CD4-positive, alpha-beta memory T cell (primary cell): Measurements from ENCODE around the gene ACSL6. TPM values are rescaled to one million over a fixed set of nuclear protein-coding genes. Genes with fewer than 3 reads are reported as not detected.

Experiments
- CTCF ChIA-PET: fragments of 350-600 bp; sonication (Branson Sonifier 250); formaldehyde crosslinking; loops from one replicate; lab custom pipeline; 2021; ENCODE audit warnings: inconsistent platforms; ENCODE audit not compliant: partially characterized antibody; lab: Charles Lee
- POLR2A ChIA-PET: fragments of 350-600 bp; sonication (Branson Sonifier 250); formaldehyde crosslinking; loops from one replicate; lab custom pipeline; 2021; ENCODE audit not compliant: partially characterized antibody; lab: Charles Lee
- DNase-seq, 5 donors: peaks; one replicate each; pipeline versions ENCODE4 v3.0.0 to v3.0.0-alpha.2; 2020 to 2022; ENCODE audit warnings: mixed read lengths in 1 of 5
- H3K27ac ChIP-seq: one replicate; pipeline ENCODE4 v1.7.0; 2013; ENCODE audit warnings: low read depth, low read length
- H3K27me3 ChIP-seq: 2 replicates; pipeline ENCODE4 v1.7.0; 2013; ENCODE audit warnings: mild to moderate bottlenecking, low read length, moderate library complexity; ENCODE audit not compliant: insufficient read depth
- H3K36me3 ChIP-seq: 2 replicates; pipeline ENCODE4 v1.7.0; 2013; ENCODE audit warnings: mild to moderate bottlenecking, low read length, moderate library complexity; ENCODE audit not compliant: insufficient read depth
- H3K4me1 ChIP-seq: 2 replicates; pipeline ENCODE4 v1.7.0; 2013; ENCODE audit warnings: mild to moderate bottlenecking, low read length, moderate library complexity; ENCODE audit not compliant: insufficient read depth
- H3K4me3 ChIP-seq, 2 donors: one replicate each; pipeline ENCODE4 v1.7.0; 2013; ENCODE audit warnings: low read length in 2 of 2, mild to moderate bottlenecking in 1 of 2
- H3K9me3 ChIP-seq, 2 donors: one replicate each; pipeline ENCODE4 v1.7.0; 2013; ENCODE audit warnings: low read length in 2 of 2, control low read depth in 1 of 2; ENCODE audit not compliant: control insufficient read depth in 1 of 2
- H3K27ac Mint-ChIP-seq, 7 donors: one replicate each; pipeline ENCODE4 v1.8.0; 2020 to 2021; ENCODE audit warnings: mixed read lengths in 7 of 7, mild to moderate bottlenecking in 6 of 7, inconsistent platforms in 3 of 7, moderate library complexity in 3 of 7
- H3K27me3 Mint-ChIP-seq, 2 donors: one replicate each; pipeline ENCODE4 v1.8.0; 2020 to 2021; ENCODE audit warnings: mixed read lengths in 2 of 2
- H3K36me3 Mint-ChIP-seq, 2 donors: one replicate each; pipeline ENCODE4 v1.8.0; 2020 to 2021; ENCODE audit warnings: mixed read lengths in 2 of 2, inconsistent platforms in 1 of 2, mild to moderate bottlenecking in 1 of 2
- H3K4me1 Mint-ChIP-seq, 4 donors: one replicate each; pipeline ENCODE4 v1.8.0; 2020 to 2021; ENCODE audit warnings: mixed read lengths in 4 of 4, mild to moderate bottlenecking in 1 of 4
- H3K4me3 Mint-ChIP-seq, 8 donors: one replicate each; pipeline ENCODE4 v1.8.0; 2020 to 2021; ENCODE audit warnings: mixed read lengths in 8 of 8, mild to moderate bottlenecking in 7 of 8, moderate library complexity in 6 of 8, inconsistent platforms in 3 of 8
- H3K9me3 Mint-ChIP-seq, 8 donors: one replicate each; pipeline ENCODE4 v1.8.0; 2020 to 2021; ENCODE audit warnings: mixed read lengths in 8 of 8, mild to moderate bottlenecking in 5 of 8, inconsistent platforms in 3 of 8, moderate library complexity in 1 of 8
- intact Hi-C: fragments of 100-400 bp; cut with micrococcal nuclease; formaldehyde crosslinking; loops from one replicate; pipeline ENCODE4 v1.15.1; 2023
- polyA plus RNA-seq, 2 donors: library from polyadenylated mRNA; unstranded; fragments of 300-500 nt; fragmentation: Illumina TruSeq; gene quantifications; one replicate each; pipeline ENCODE4 v1.2.3, GENCODE V29; 2021
- total RNA-seq, 2 experiments: library from RNA; stranded (reverse); gene quantifications; one replicate each; pipeline ENCODE4 v1.2.3, GENCODE V29; 2021

The ACSL6 gene
- total and polyA plus RNA-seq, 4 experiments from 2014 or later: 11.1 to 51.7 (median 34.4) TPM

DNA sequence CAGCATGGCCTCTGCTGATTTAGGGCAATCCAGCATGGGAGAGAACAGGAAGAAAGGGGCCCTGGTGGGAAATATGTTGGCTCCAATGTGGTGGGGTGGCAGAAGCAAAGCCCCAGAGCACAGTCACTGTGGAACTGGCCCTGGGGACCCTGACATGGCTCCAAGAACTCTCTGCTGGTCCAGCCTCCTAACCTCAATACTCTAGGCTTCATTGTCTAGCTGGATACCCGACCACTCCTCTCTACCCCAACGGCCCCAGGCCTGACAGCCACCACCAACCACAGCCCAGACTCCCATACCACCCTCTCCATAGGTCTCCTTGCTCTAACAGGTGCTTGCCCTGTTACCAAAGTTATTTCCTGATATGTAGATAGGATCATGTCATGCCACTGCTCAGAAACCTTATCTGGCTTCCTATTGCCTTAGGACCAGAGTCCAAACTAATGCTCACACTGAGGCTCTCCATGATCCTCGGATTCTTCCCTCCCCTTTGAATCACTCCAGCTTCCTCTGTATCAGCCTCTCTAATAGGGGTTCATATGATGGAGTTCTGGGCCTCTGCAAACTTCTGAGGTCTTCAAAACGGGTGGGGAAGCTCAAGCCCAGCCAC, 12.9 kb downstream of the ACSL6 start:
- Histone ChIP-seq H3K27ac (no peak overlapping the region), H3K4me1 (peaks cover 76% of the 10 kb centered on the region), H3K36me3 (no peaks in the 10 kb centered on the region), H3K27me3 (no peaks in the 10 kb centered on the region), H3K4me3 (no peak overlapping the region), H3K9me3 (no peaks in the 10 kb centered on the region)
- peaks cover 48 to 76% (median 66%) of the 10 kb centered on the region in 4 donors for H3K4me1 Mint-ChIP-seq
- no peaks in the 10 kb centered on the region for H3K36me3 Mint-ChIP-seq
- ChIA-PET CTCF (interaction anchor here (1.0 to 4.6 kb wide), 4 partner anchors 8 to 409 kb away, joined by 3 to 45 read pairs (median 6); no protein-coding TSS in a partner anchor), POLR2A (interaction anchor here (1.0 to 3.1 kb wide), 3 partner anchors 9 to 118 kb away, joined by 3 to 16 read pairs (median 5); partner anchors contain the start of gene ACSL6)
- no peak for DNase-seq
- peak overlapping the region in 2 of 7 donors; percentile 73 to 75 for H3K27ac Mint-ChIP-seq
- H3K9me3 Mint-ChIP-seq: no peaks in the 10 kb centered on the region
- H3K27me3 Mint-ChIP-seq: no peaks in the 10 kb centered on the region
- intact Hi-C loops: no loop called here
- peak overlapping the region in 2 of 8 donors; percentile 30 to 59 for H3K4me3 Mint-ChIP-seq

DNA sequence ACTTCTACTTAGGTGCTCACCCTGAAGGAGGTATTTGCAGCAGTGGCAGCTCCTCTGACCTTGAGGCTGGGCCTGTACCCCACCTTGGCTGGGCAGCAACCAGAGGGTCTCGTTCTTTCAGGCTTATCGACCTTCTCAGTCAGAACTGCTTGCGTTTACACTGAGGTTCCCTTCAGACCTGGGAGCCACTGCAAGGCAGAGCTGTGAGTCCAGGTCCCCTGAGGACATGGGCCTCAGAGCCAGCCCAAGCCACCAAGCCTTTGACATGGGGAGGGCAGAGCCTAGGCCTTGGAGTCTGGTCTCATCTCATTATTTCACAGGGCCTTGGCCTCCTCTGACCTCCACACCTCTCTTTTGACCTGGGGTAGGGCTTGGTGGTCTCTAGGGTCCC, 13.7 kb downstream of the ACSL6 start:
- intact Hi-C loops: no loop called here
- Mint-ChIP-seq H3K27me3 (no peaks in the 10 kb centered on the region), H3K36me3 (no peaks in the 10 kb centered on the region), H3K9me3 (peaks cover 0 to 2% (median 0%) of the 10 kb centered on the region in 8 donors), H3K4me3 (no peak overlapping the region), H3K4me1 (peaks cover 47 to 72% (median 63%) of the 10 kb centered on the region in 4 donors), H3K27ac (peak overlapping the region in 1 of 7 donors; percentile 44)
- no peaks in the 10 kb centered on the region for H3K36me3 ChIP-seq
- H3K27me3 ChIP-seq: no peaks in the 10 kb centered on the region
- DNase-seq: no peak
- H3K27ac ChIP-seq: no peak overlapping the region
- H3K4me1 ChIP-seq: peaks cover 68% of the 10 kb centered on the region
- ChIA-PET POLR2A (no interaction called here), CTCF (interaction anchor here (4.6 kb wide), 1 partner anchor 9 kb away, joined by 45 read pairs; no protein-coding TSS in a partner anchor)
- no peak overlapping the region for H3K4me3 ChIP-seq
- H3K9me3 ChIP-seq: no peaks in the 10 kb centered on the region

DNA sequence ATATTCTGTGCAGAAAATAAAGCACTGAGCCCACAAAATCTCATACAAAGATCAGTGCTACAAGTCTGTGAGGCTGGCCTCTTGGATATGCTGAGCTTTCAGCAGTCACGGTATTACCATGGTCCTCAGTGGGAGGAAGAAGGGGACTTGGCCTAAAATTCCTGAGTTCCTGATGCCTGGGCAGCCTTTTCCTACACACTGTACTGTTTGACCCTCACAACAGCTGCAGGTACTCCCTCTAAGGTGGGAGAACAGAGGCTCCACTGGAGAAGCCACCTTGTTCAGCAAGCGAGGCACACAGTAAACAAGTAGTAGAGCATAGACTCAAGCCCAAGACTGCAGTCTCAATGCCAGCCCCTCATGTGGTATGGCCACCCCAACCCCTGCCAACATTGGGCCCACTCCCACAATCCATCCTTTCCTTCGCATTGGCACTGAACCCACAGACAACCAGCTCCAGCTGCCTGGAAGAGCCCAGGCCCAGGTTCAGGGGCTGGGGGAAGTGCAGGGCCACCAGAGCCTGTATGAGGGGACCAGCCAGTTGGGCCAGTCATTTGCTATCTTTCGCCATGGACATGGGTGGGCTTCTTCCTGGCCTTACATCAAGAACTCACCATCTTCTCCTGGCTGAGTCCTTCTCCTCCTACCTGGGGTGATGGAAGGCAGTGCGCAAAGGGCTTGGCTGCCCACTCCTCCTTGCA, 14.3 kb downstream of the ACSL6 start:
- POLR2A ChIA-PET: no interaction called here
- Mint-ChIP-seq H3K4me3 (no peak overlapping the region), H3K4me1 (peaks cover 42 to 66% (median 58%) of the 10 kb centered on the region in 4 donors), H3K9me3 (peaks cover 0 to 2% (median 0%) of the 10 kb centered on the region in 8 donors), H3K27ac (peak overlapping the region in 3 of 7 donors; percentile 6 to 44 (median 37)), H3K27me3 (no peaks in the 10 kb centered on the region), H3K36me3 (no peaks in the 10 kb centered on the region)
- Histone ChIP-seq H3K9me3 (no peaks in the 10 kb centered on the region), H3K4me1 (peaks cover 63% of the 10 kb centered on the region), H3K36me3 (no peaks in the 10 kb centered on the region), H3K27me3 (no peaks in the 10 kb centered on the region), H3K4me3 (no peak overlapping the region), H3K27ac (no peak overlapping the region)
- DNase-seq: no peak
- CTCF ChIA-PET: interaction anchor here (1.0 to 4.6 kb wide), 3 partner anchors 10 to 407 kb away, joined by 3 to 45 read pairs (median 4); no protein-coding TSS in a partner anchor
- intact Hi-C loops: no loop called here

DNA sequence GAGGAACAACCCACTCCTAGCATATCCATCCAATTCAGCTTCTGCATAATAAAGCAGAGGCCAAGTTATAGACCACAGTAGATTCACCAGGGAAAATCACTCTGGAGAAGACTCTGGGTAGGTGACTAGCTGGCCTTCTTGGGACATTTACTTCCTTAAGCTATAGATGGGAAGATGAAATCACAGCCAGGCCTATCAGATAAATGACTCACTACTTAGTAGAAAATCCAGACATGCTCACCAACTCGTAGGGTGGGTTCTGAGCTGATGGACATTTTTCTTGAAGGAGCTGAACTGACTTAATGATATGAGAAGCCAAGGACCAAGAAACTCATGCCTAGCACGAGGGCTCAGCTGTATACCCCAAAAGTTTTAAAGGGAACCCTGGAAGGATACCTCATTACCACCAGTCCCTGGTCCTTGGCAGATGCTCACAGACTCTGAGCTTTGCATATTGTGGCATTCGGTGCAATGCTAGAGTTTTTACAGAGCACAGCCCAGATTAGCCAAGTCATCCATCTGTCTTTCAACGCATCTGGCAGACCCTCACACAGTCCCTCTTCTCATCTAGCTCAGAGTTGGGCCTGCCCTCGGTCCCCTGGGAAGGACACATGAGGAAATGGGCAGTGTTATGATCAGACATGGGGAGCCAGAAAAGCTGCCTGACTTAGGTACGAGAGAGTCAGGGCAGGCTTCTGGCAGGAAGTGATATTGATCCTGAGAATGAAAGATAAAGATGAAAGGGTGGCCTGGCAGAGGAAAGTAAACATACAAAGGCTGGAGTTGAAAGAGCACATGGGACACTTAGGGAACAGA, 15.0 kb downstream of the ACSL6 start:
- peaks cover 55% of the 10 kb centered on the region for H3K4me1 ChIP-seq
- H3K27ac ChIP-seq: no peak overlapping the region
- no peak overlapping the region for H3K4me3 ChIP-seq
- POLR2A ChIA-PET: interaction anchor here (1.2 kb wide), 1 partner anchor 199 kb away, joined by 3 read pairs; no protein-coding TSS in a partner anchor
- no peaks in the 10 kb centered on the region for H3K27me3 Mint-ChIP-seq
- CTCF ChIA-PET: interaction anchor here (1.0 to 4.6 kb wide), 3 partner anchors 10 to 407 kb away, joined by 3 to 45 read pairs (median 4); no protein-coding TSS in a partner anchor
- no peaks in the 10 kb centered on the region for H3K36me3 ChIP-seq
- H3K9me3 Mint-ChIP-seq: peaks cover 0 to 2% (median 0%) of the 10 kb centered on the region in 8 donors
- DNase-seq: no peak
- no peaks in the 10 kb centered on the region for H3K9me3 ChIP-seq
- H3K4me3 Mint-ChIP-seq: peak overlapping the region in 3 of 8 donors; percentile 1 to 29 (median 3)
- H3K27ac Mint-ChIP-seq: peak overlapping the region in 6 of 7 donors; percentile 6 to 86 (median 34)
- H3K27me3 ChIP-seq: no peaks in the 10 kb centered on the region
- intact Hi-C loops: no loop called here
- no peaks in the 10 kb centered on the region for H3K36me3 Mint-ChIP-seq
- H3K4me1 Mint-ChIP-seq: peaks cover 37 to 58% (median 52%) of the 10 kb centered on the region in 4 donors

DNA sequence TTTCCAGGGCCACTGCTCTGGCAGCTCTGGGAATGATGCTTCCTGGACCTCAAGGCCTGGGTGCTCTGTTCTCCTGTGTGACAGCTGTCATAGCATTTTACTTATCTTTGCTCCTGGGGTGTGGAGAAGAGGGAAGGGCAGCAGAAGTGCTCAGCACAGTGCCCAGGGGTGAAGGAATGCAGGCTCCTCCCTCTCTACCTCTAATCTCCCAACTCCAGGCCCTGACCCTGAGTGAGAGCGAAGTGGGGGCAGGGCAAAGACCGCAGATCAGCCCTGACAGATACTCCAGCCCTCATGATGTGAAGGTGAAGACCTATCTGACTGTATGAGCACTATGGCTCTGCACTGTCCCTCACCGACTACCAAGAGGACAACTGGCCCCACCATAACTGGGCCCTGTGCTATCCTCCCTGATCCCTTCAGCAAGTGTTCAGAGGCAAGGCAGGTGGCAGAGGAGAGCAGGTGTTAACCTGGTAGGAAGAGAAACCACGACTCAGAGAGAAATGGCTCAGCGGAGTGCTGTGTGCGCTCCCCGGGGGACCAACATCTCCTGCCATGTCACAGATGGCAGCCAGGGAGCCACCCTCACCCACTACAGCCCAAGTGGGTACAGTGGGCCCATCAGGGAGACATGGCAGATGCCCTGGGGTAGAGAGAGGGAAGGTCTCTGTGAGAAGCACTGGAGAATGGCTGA, 16.8 kb downstream of the ACSL6 start:
- H3K27ac Mint-ChIP-seq: no peak overlapping the region
- H3K9me3 ChIP-seq: no peaks in the 10 kb centered on the region
- ChIA-PET POLR2A (no interaction called here), CTCF (interaction anchor here (1.4 to 1.7 kb wide), 2 partner anchors 11 to 405 kb away, joined by 3 to 5 read pairs; no protein-coding TSS in a partner anchor)
- H3K4me3 Mint-ChIP-seq: no peak overlapping the region
- intact Hi-C loops: no loop called here
- DNase-seq: no peak
- no peaks in the 10 kb centered on the region for H3K27me3 Mint-ChIP-seq
- H3K9me3 Mint-ChIP-seq: peaks cover 0 to 2% (median 0%) of the 10 kb centered on the region in 8 donors
- H3K4me1 Mint-ChIP-seq: peaks cover 22 to 41% (median 35%) of the 10 kb centered on the region in 4 donors
- H3K27ac ChIP-seq: no peak overlapping the region
- no peaks in the 10 kb centered on the region for H3K36me3 Mint-ChIP-seq
- H3K27me3 ChIP-seq: no peaks in the 10 kb centered on the region
- H3K4me1 ChIP-seq: peaks cover 38% of the 10 kb centered on the region
- H3K36me3 ChIP-seq: no peaks in the 10 kb centered on the region
- no peak overlapping the region for H3K4me3 ChIP-seq

DNA sequence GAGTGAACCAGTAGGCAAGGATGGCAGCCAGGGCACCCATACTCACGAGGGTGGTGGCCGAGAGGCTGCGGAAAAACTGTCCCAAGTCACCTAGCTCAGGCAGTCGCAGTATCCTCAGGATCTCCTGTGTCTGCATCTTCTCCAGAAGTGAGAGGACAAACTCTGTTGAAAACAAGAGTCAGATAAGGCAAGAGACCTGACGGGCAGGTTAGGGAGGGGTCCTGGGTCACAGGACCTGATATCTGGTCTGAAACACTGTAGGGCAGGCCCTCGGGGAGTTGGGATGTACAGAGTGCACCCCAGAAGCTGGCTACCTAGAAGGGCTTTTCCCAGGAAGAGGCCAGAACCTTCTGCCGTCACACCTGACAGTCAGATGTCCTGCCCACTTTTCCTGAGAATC, 17.4 kb downstream of the ACSL6 start:
- Mint-ChIP-seq H3K36me3 (no peaks in the 10 kb centered on the region), H3K27me3 (no peaks in the 10 kb centered on the region), H3K4me3 (no peak overlapping the region), H3K9me3 (peaks cover 0 to 2% (median 0%) of the 10 kb centered on the region in 8 donors), H3K4me1 (peaks cover 21 to 35% (median 30%) of the 10 kb centered on the region in 4 donors), H3K27ac (no peak overlapping the region)
- no peak for DNase-seq
- CTCF ChIA-PET: interaction anchor here (1.4 to 1.7 kb wide), 2 partner anchors 12 to 404 kb away, joined by 3 to 5 read pairs; no protein-coding TSS in a partner anchor
- POLR2A ChIA-PET: no interaction called here
- Histone ChIP-seq H3K36me3 (no peaks in the 10 kb centered on the region), H3K4me3 (no peak overlapping the region), H3K27ac (no peak overlapping the region), H3K9me3 (no peaks in the 10 kb centered on the region), H3K27me3 (no peaks in the 10 kb centered on the region), H3K4me1 (peaks cover 32% of the 10 kb centered on the region)
- intact Hi-C loops: no loop called here
